ENCODE data around the gene GLB1L.

Gene GLB1L

DNA sequence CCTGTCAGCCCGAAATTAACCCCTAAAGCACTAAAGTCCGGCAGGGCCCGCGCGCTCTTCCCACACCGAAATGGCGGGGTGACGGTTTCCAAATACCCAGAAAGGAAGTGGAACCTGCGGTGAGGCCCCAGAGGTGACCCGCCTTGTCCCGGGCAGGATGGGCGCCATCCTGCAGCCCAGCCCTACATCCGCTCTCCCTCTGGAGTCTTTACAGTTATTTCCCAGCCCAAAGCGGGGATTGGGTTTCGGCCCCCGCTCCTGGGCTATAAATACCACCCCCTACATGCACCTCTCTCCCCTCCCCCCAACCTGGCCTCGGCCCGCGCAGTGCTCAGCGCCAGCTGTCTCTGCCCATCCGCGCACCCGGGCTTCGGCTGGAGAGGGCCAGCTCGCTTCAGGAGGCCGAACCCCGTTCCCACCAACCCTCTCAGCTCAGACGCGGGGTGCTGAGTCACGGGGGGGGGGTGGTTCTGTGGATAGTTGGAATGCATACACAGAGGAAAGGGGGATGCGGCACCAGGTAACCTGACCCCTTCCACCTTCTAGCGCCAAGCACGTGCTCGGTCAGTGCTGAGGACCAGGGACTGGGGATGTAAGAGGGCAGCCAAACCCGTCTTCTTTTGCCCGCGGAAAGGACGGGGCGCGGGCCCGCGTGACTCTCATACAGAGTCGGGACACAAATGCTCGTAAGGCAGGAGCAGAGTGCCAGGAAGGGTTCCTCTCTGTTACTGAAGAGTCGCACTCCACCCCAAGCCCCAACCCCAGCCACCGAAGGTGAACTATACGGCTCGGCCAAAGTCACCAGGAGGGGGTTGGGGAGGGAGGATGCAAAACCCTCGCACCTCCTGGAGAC lies 7.9 kb upstream of the GLB1L start, which contains the start of gene TUBA4B:
TUBA4B (plus strand) TSS at position 344 of the 853 bp plus-strand sequence; CDS start at position 509, 165 bp downstream.
- peak; percentile 28 for DNase-seq (ENCODE audit: low spot score)

DNA sequence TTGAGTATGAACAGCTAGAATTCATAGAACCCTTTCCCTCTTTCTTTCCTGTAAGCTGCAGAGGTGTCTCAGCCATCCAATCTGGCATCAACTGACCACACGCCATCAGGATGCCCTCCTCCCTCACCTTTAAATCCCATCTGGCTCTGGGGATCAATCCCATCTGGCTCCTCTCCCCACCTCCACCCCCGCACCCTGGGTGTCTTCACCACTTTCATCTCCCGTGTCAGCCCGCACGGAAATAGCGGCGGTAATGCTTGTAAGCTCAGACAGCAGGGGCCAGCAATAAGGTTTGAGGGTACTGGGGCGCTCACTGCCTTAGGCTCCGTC lies 7.3 kb upstream of the GLB1L start:
- no peak for DNase-seq (ENCODE audit: low spot score)

- DNase-seq (ENCODE audit: low spot score) = no peak
Observed at GRCh38 chr2:219252084-219252483, 6.8 kb upstream of the GLB1L start.

DNA sequence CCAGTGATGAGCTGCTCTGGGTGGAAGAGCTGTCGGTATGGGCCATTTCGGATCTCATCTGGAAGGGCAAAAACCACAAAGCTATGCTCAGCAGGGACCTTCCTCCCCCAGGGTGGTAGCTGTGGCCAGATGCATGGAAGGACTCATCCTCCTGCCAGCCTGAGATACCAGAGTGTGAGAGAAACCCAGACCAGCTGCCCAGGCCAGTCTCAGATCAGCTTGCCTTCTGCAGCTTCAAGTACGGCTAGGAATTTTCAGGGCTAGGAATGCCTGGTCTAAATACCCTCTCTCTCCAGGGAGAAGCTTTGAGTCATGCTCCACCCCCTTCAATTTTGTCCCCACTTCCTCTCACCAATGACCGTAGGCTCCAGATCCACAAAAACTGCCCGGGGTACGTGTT lies 6.4 kb upstream of the GLB1L start:
- peak; percentile 37 for DNase-seq (ENCODE audit: low spot score)

DNA sequence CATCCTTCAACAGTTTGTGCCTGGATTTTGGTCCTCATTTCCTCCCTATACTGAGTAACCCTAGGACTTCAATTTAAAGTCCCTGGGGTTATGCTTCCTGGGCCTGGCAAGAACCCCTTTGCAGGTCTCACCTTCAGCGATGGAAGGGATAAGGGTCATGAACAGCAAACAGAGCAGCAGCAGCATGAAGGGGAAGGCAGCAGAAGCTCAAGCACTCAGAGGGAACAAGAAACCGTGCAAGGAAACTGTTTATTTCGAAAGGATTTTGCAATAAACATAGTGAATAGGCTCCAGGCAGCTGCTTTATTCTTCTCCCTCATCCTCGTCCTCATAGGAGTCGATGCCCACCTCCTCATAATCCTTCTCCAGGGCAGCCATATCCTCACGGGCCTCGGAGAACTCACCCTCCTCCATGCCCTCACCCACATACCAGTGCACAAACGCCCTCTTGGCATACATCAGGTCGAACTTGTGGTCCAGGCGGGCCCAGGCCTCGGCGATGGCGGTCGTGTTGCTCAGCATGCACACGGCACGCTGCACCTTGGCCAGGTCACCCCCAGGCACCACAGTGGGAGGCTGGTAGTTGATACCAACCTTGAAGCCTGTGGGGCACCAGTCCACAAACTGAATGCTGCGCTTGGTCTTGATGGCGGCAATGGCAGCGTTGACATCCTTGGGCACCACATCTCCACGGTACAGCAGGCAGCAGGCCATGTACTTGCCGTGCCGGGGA lies 5.0 kb upstream of the GLB1L start:
- no peak for DNase-seq (ENCODE audit: low spot score)

DNA sequence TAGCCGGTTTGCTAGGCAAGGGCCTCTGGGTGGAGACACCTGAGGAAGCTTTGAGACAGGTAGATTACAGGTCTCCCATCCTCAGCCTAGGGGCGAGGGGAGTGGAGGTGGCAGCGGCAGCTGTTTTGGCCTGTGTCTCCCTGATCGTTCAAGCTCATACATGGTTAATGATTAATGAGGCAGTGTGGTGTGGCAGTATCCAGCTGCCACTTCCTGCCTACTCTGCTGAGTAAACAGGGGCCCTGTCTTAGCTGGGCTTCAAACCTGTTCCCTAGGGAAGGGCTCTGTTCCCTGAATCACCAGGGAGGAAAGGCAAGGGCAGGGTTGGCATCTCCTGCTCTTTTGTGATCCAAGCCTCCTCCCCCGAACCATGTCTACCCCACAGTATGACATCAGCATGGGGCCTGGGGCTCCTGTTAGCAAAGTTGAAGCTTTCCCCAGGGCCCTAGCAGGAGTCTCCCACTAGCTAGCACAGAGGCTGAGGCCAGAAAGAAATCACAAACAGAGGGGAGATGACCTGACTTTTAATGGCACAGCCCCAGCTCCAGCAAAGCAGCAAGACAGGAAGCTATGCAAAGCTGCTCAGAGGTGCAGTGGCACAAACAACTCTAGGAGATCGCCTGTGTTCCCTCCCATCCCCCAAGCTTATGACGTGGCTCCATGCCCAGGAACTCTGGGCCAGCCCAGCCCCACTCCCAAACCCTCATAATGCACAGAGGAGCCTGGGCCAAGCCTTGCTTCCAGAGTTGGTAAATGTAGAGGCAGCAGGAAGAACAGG lies 4.1 kb upstream of the GLB1L start:
- peak; percentile 58 for DNase-seq (ENCODE audit: low spot score)

GRCh38 chr2:219248845-219249202 lies 3.6 kb upstream of the GLB1L start:
- DNase-seq (ENCODE audit: low spot score) = no peak

GRCh38 chr2:219247678-219248642 lies 2.7 kb upstream of the GLB1L start:
- no peak for DNase-seq (ENCODE audit: low spot score)

DNA sequence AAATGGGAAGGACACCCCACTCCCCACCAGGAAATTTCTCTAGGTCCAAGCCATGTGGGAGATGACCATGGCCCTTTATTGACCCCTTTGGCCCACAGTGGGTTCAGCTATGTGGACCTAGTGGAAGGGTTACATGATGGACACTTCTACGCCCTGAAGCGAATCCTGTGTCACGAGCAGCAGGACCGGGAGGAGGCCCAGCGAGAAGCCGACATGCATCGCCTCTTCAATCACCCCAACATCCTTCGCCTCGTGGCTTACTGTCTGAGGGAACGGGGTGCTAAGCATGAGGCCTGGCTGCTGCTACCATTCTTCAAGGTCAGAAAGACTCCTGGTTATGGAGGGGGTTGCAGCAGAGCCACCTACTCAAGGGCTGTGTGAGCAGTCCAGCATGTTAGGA lies 1.3 kb upstream of the GLB1L start:
- no peak for DNase-seq (ENCODE audit: low spot score)

DNA sequence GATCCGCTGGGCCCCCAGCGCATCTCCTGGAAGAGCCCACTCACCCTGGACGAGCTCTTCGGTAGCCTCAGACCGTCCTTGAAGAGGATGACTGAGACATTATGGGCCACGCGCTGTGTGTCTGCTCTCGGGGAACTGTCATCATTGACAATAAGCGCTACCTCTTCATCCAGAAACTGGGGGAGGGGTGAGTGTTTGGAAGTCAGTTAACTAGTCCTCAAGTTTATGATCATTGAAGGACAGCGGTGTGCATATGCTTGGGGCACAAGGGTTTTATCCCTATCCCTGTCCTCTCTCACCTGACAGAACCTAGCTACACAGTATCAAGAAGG lies 621 bp upstream of the GLB1L start:
- peak; percentile 23 for DNase-seq (ENCODE audit: low spot score)

- no peak for DNase-seq (ENCODE audit: low spot score)
Observed at GRCh38 chr2:219244789-219245147, 476 bp downstream of the GLB1L start.

DNA sequence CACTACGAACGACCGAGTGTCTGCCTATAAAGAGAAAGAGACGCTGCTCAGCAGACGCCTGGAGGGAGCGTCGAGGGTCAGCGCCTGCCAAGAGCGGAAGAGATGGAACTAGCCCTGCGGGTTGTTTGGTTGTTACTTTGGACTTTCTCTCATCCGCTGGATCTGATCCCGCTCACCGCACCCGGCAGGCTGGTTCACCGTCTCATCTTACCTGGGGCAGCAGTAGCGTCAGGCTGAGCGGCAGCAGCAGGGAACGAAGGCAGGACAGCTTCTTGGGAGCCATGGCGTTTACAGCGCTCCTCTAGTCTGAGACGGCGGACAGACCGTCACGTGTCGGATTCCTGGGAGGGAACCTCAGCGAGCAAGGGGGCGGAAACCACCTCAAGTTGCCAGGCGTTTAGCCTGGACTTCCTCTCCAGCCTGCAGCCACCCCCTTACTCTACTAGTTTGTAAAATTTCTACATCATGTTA lies 1.9 kb downstream of the GLB1L start:
- DNase-seq (ENCODE audit: low spot score) = no peak

DNA sequence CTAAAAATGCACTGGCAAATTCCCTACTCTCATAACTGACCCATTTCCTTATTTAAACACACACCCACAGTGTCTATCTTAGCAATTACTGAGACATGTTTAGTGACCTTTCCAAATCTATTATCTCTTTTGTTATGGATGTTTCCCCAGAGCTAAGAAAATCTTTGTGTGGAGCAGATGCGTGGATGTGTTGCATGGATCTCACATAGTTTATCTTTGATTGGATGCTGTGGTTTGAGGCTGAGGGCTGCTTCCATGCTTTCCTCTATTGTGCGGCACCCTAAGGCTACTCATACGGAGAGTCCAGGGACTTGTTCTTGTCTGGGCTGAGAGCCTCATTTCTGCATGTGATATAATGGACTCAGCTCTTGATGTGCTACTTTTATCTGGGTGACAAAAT lies 10.9 kb downstream of the GLB1L start:
- no peak for DNase-seq (ENCODE audit: low spot score)

- DNase-seq (ENCODE audit: low spot score) = peak; percentile 45
Observed at GRCh38 chr2:219230059-219230540, 15.1 kb downstream of the GLB1L start.

- DNase-seq (ENCODE audit: low spot score) = peak; percentile 100
Observed at GRCh38 chr2:219229305-219230058, 15.8 kb downstream of the GLB1L start, which contains the start of the genes ANKZF1 and ATG9A. Gene ANKZF1 (plus strand): TSS chr2:219229806. CDS start chr2:219230258, 452 bp downstream. Gene ATG9A (minus strand): TSS chr2:219229636. CDS start chr2:219228024, 1,612 bp downstream.

DNA sequence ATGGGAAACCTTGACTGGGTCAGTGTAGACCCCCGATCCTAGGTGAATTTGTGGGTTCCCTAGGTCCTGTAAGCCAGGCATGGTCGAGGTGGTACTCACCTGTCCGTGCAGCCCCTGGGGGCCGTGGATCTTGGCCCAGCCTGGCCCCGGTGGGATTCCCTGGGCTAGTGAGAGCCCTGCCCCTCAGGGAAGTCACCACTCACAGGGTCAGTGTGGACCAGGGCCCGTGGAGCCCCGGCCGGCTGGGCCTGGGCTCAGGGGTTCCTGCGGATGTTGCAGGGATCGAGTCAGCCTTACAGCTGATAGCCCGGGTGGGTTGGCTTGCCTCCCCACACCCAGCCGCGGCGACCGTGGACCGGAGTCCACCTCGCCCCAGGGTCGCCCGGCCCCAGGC lies 16.3 kb downstream of the GLB1L start:
- no peak for DNase-seq (ENCODE audit: low spot score)

- DNase-seq (ENCODE audit: low spot score) = peak; percentile 37
Observed at GRCh38 chr2:219228041-219228910, 17.0 kb downstream of the GLB1L start.

GRCh38 chr2:219225350-219225749 lies 19.9 kb downstream of the GLB1L start:
- no peak for DNase-seq (ENCODE audit: low spot score)

DNA sequence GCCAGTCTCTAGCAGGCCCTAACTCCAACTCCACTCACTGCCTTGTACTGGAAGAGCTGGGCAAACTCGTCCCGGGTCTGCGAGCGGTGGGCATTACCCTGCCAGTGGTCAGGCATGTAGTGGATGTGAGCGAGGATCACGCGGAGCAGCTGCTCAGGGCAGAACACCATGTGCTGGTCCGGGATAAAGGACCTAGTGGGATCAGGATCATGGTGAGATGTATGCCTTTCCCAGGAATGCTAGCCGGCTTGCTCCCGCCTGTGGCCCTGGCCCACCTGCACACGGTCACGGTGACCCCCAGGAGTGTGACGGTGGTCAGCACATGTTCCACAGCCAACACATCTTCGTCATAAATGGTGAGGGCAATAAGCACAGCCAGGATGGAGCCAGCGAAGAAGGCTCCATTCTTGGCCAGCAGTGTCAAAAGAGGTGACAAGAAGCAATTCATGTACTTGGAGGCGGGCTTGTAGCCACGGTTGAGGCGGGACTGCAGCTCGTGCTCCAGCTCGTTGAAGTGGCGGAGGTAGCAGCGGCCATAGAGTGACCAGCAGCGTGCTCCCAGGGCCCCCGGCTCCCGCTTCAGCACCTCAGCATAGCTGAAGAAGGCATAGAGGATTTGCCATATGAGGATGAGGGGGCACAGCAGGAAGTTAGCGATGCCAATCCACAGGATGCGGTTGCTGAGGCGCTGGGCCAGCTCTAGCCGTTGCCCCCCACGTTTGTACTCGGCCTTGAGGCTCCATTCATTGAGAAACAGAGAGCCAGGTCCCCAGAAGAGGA lies 21.2 kb downstream of the GLB1L start:
- DNase-seq (ENCODE audit: low spot score) = no peak
